Psoas muscle (tissue), 7 donors: ENCODE results near the gene PMP22. TPM values are rescaled to one million over a fixed set of nuclear protein-coding genes. Genes with fewer than 3 reads are reported as not detected.

Experiments
- polyA plus RNA-seq, 3 donors: library from polyadenylated mRNA; stranded (reverse); fragments of 200-250 nt; gene quantifications; one replicate each; pipeline ENCODE4 v1.2.3, GENCODE V29; 2013
- total RNA-seq, 4 donors: library from RNA; stranded (reverse); fragmentation: NEBNext Ultra II Directional in 2 of 4; extraction: Animal tissue kit (Norgen Biotek cat#: 25700) in 2 of 4; gene quantifications; one replicate each; pipeline versions ENCODE4 v1.2.1 to v1.2.4, GENCODE V29; 2021 to 2023
- donor health status: healthy with polysubstance abuse.
- donor health status: DM: no; HTN: no; CAD: no; lungs with moderate emphysema.
- donor health status: Bipolar disorder and iron deficiency.
- donor health status: healthy.
- donor health status: DM: no; HTN: no; CAD: no.
- donor health status: DM: no; HTN: no; CAD: no.
- donor health status: DM: yes; HTN: yes; CAD: no.

PMP22 gene
- total and polyA plus RNA-seq, 7 donors, result 39.3 to 317 (median 195) TPM

Other genes starting within 250 kb of the PMP22 start
- under 1 TPM in 2 of 4 donors, not detected in 2; 0.64 to 0.97 TPM for gene TEKT3, start 76.3 kb upstream of the PMP22 start, total RNA-seq
- under 1 TPM in 2 of 3 donors, not detected in 1; 0.05 to 0.13 TPM for gene TEKT3, start 76.3 kb upstream of the PMP22 start, polyA plus RNA-seq
- 1 to 10 TPM in 1 of 4 donors, under 1 TPM in 3; 0.62 to 2.0 (median 0.86) TPM for gene CDRT4, start 202.3 kb upstream of the PMP22 start, total RNA-seq
- gene CDRT4, start 202.3 kb upstream of the PMP22 start, polyA plus RNA-seq, result under 1 TPM in 2 of 3 donors, not detected in 1; 0.29 to 0.31 TPM